Inflammatory macrophage (primary cell): Measurements from ENCODE around the gene MYO15B.
A peak's percentile ranks its signal among the peaks of the same experiment; 100 is the strongest.

Experiments used
- DNase-seq, 2 donors: peaks; one replicate each; pipeline ENCODE4 v3.0.0-alpha.2; 2020 to 2022

MYO15B gene

DNA sequence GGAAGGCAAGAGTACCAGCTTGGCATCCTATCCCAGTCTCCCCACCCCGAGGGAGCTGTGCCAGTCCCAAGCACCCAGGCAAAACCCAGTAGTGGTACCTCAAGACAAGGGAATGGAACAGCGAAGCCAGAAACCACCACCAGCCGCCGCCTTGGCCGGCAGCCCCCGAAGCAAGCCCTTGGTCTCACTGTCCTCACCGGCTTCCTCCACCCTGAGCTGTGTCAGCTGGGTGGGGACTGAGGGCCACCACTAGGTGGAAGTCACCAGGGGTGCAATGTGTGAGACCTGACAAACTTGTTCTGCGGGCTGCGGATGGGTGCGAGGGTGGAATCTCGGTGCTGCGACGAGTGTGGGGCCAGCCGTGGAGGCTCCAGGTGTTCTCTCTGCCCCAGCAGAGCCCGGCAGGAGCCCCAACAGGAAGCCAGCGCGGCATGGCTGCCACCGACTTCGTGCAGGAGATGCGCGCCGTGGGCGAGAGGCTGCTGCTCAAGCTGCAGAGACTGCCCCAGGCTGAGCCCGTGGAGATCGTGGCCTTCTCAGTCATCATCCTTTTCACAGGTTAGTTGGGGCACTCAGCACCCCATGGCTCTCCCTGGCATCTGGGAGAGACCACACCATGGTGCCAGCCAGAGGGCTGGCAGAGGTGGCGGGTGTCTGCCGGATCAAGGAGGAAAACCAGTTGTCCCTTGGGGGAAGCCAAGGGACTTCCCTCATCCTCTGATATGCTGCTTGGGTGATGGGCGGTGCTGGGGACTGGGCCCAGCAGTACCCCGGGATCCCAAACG, 52.4 kb downstream of the MYO15B start:
- no peak for DNase-seq

DNA sequence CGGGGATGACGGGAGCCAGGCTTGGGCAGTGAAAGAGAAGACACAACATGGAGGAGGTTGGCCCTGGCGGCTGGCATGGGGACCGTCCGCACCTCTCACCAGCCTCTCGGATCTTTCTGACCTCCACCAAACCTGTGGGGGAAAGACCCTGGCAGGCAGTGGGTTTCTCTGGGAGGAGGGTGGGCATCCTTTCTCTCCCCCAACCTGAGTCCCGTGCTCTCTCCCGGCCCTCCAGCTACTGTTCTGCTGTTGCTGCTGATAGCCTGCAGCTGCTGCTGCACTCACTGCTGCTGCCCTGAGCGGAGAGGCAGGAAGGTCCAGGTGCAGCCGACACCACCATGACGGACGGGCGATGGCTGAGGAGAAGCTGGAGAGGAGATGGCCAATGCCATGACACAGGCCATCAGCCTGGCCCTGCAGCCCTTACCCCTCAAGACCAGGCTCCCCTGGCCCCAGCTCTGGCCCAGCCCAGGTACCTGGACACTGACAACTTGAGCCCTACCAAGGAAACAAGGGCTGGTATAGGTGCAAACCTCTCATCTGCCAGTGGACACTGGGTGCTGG, 53.0 kb downstream of the MYO15B start:
- no peak for DNase-seq

DNA sequence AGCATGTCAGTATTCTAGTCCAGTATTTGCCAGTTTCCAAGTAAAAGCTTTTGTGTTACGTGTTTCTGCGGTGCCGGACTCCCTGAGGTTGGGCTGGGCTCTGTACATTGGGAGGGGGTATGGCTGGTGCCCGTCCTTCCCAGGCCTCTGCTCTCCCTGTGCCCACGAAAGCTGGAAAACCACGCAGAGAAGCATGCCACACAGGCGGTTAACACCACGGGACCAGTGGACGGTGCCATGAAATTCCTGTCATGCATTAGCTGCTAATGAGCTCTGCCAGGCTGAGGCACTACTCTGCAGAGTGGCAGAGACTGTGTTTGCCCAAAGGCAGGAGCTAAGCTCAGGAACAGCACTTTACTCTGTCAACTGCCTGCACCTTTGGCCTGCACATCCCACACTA, 53.7 kb downstream of the MYO15B start:
- DNase-seq = no peak

DNA sequence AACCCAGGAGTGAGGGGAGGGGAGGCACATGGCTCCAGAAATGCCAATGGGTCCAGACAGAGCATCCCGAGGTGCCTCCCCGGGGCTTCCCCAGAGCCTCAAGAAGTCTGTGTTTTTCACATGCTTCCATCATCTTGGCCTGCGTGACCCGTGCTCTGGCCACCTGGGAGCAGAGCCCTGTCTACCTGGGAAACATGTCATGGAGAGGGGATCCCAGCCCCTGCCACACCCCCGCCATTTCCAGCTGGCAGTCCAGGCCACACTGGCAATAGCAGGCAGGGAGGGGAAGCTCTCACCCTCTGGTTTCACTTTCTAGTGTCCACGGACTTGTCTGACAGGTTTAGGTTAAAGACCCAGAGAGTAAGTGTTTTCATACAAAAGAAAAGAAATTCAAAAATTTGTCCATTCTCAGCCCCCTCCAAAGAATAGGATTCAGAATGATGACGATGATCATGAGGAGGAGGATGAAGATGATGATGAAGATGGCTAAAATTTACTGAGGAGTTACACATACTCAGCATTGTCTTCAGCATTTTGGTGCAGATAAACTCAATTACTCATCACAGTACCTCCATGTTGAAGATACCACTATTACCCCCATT, 54.7 kb downstream of the MYO15B start:
- DNase-seq = no peak

DNA sequence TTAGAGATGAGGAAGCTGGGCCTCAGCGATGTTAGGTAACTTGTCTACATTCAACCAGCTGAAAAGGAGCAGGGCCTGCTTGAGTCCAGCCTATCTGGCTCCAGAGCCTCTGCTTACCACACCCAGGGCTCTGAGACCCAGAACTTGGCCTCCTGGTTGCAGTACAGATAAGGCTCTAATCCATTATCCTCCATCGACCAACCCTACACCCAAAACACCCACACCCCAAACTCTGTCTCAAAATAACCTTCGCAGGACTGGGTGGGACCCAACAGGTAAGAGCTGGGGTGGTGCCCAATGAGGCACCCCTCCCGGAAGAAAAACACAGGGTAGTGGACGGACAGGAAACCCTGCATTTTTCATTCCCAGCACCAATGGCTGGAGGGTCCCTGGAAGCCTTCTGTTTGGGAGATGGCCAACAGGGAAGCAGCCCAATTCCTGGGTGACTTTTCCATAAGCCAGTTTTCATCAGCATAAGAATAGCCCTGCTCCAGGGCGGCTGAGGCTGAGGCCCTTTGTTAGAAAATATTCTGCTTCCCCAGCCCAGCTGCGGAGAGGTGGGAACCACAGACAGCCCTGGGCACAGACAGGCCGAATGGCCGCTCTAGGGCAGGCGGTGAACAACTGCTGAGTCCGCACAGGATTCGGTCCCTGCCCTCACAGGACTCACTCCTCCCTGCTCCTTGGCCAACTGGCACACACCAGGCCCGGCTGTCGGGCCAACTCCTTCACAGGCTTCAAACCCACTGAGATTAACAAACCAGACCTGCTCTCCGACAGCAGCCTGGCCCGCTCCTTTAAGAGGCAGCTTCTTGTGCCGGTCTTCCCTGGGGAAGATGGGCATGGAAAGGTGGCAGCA, 55.4 kb downstream of the MYO15B start:
- DNase-seq = no peak

DNA sequence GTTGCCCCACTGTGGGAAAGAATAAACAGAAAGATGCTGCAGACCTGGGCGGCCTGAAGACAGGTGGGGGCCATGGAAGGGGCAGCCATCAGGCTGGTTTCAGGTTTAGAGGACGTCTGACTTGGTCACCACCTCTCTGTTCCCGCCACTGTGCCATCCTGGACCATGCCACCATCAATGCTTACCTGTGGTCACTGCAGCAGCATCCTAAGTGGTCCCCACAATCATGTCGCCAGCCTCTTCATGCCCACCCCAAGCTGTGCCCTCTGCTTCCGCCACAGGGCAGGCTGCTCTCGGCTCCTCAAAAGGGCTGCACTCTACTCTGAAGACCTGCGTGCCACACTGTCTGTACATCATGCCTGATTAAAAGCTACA, 56.0 kb downstream of the MYO15B start:
- DNase-seq = no peak

DNA sequence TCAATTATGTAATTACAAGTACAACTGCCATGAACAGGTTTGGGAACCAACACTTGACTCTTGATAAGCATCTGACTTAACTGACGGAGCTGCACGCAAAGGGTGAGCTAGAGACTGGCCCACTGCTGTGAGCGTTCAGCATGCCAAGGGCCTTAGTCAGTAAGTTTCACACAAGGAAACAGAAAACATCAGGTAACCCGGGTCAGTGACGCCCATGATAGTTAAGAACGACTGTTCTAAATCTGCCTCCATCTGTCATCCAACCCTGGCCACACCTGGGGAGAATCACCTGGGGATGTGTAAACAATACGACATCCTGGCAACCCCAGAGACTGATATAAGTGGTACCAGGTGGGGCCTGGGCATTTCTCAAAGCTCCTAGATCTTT, 57.9 kb downstream of the MYO15B start:
- no peak for DNase-seq

DNA sequence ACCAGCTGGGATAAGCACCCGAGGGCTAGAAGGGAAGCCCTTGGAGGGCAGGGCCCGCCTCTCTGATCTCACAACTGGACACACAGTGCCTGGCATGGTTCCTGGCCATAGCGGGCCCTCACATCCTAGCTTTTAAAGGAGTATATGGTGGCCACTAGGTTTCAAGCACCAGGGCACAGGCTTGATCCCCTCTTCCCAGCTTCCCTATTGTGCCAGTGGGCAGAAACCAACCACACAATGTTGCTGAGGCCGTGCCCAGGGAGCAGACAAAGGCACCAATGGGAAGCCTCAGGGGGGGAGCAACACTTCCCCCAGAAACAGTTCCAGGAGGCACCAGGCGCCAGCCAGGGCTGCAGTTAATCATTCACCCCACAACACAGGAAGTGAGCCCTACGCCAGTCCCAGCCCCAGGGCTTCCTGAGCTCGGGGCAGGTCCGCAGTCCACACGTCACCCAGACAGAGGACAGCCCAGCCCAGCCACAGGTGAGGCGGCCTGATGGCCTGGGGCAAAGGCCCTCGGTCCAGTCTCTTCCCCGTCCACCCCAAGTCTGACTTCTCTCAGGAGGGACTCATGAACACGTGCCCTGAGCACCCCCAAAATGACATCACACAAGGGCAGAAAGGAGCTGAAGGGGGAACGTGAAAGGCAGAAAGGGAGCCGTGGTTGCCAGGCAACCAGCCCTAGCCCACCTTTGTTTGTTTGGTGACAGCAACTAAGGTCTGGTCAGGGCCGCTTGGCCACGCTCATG, 58.5 kb downstream of the MYO15B start:
- peak; percentile 49 to 58 for DNase-seq

DNA sequence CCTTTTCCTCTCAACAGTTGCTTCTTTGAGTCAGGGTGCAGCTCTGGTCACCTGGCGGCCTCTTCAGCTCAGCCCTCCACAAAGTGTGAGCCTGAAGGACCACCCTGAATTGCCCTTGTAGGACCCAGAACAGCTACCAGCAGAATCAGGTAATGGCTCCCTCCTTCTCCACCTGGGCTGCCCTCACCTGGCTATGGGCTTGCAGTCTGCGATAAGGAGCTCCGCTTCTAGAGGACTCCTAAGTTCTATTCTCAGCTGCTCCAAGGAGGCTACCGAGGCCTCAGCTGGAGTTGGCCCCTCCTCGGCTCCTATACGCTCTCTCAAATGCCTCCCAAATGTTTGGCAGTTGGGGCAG, 59.0 kb downstream of the MYO15B start:
- DNase-seq = no peak

DNA sequence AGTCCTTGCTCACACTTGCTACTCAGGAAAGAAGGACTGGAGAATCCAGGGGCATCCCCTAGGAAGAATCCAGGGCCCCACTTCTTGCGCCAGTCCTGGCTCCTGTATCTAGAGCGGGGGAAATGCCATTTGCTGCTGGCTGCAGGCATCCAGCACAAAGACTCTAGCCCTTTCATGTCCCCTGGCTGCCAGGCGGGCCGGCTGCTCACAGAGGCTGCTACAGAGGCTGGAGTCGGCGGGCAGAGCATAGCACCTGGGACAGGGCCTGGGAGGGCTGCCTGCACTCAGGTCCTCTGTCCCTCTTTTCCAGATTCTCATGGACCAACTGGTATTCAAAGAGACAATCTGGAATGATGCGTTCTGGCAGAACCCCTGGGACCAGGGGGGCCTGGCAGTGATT, 59.5 kb downstream of the MYO15B start:
- no peak for DNase-seq

DNA sequence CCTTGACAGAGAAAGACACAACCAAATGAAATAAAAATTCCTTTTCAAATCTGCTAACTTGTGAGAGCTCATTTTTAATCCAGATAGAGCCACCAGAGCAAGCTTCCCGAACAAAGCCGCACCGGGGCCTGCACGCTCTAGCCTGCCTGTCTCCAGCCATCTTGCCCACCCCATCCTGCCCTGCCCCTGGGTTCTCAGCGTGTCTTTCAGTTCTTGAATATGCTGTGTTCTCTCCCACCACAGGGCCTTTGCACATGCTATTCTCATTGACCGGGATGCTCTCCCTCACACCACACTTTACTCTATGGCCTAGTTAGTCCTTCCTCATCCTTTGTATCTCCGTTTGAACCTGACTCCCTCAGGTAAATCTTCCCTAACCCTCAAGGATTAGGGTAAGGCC, 60.3 kb downstream of the MYO15B start:
- no peak for DNase-seq

DNA sequence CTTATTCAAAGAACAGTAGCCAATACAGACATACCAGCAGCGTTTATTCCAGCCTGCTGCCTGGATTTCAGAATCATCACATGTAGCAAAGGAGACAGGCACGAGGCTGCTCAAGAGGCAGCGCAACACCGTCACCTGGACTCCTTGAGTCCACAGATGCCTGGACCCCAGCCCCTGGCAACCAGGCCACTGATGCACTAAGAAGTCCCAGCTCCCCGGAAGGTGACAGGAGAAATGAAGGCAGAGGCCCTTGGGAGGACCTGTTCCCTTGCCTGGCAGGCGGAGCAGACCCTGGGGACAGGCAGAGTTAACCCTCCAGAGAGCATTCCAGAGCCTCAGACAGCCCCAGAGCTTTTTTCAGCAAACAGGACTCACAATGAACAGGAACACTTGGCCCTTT, 62.1 kb downstream of the MYO15B start:
- DNase-seq = no peak

DNA sequence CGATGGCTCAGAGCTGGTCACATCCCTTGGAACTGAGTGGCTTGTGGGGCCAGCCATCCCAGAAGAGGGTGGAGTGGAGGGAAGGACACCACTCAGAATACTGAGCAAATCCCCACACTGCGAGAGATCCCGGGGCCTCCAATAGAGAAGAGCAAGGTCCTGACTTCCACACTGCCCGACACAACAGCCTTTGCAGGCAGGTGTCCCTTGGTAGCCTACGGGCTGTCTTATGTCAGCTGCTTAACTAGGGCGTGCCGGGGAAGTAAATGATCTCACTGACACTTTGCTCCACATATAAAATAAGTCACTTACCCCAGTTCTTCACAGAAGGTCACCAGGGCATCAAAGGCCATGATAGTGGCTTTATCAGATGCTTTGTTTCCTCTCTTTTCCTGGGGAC, 63.3 kb downstream of the MYO15B start:
- no peak for DNase-seq

DNA sequence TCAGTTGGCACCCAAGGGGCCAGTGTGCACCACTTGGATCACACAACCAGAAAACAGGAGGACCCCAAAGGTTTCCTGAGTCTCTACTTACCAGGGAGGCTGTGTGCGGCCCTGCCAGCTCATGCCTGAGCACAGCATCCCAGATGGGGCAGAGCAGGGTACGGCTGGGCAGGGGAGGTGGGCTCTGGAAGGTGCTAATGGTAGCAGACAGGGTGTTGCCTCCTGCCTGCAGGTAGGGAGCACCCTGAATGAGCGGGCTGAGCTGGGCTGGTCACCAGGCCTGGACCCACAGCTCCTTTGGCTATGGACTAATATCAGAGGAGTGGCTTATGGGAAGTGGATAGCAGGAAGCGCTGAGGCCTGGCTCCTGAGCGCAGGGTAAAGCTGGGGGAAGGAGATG, 64.7 kb downstream of the MYO15B start:
- no peak for DNase-seq

DNA sequence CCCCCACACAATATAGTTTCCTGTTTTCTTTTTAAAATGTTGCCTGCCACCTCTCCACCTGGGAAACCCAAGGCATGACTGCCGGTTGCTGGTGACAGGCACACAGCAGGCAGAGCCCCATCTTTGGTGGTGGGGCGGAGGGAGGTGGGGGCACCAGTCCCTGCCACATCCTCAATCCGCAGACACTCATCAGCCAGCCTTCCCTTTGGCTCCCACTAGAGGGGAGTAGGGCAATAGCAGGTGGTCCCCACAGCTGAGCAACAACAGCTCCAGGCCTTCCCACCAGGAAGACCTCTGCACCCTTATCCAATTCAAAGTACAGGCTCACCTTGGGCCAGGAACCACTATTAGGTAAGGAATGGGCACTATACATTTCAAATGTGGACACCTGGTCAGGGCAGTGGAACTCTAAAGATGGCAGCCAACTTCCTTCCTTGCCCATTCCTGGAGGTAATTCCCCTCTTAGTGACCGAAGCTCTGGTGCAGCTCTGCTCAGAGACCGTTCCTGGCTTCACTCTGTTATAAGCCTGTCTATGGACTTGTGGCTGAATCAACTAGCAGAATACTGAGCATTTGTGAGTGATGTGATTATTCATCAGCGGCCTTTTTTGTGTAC, 65.4 kb downstream of the MYO15B start:
- DNase-seq = peak in 1 of 2 donors; percentile 8

DNA sequence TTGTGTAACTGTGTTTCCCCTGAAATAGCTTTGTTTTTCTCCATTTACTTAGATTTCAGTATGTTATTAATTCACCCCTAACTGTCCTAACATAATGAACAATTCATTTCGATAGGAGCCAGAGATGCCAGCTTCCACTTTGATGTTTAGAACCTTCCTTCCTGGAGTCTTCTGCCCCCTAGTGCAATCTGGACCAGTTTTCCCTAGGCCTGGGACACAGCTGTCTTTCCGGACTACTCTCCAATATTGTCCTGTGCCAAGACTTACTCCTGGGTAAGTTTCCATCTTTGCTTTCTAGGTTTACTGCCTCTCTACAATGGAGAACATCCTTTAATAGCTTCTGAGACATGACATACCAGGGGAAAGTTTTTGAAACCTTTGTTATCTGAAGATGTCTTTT, 66.6 kb downstream of the MYO15B start:
- no peak for DNase-seq

DNA sequence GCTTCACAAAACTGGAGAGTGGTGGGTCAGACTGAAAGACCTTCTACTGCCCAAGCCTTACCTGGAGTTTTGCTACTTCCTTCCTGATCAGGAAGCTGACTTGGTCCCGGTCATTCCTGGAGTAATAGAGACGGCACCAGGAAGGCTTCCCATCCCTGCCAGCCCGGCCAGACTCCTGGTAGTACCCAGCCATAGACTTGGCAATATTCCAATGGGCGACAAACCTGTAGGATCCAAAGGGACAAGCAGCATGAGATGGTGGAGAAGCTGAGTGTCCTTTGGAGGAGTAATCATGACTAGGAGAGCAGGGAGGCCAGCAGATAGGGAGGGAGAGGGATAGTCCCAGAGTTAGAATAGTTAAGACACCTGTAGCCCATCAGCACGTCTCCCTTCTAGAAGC, 70.6 kb downstream of the MYO15B start:
- no peak for DNase-seq

DNA sequence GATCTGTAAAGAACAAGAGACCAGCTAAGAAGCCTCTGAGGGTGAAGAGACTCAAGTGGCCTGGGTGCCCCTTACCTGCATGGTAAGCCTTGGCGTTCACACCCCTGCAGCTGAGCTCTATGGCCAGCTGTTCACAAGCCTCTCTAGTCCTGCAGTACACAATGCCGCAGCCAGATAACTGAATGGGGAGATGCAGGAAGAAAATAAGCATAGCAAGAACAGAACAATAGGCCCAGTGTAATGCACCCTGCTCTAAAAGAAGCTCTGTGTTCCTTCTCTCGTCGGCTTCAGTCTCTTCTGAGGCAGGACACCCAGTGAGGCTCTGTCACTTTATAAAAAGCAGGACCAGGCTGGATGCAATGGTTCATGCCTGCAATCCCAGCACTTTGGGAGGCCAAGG, 73.9 kb downstream of the MYO15B start:
- DNase-seq = no peak

DNA sequence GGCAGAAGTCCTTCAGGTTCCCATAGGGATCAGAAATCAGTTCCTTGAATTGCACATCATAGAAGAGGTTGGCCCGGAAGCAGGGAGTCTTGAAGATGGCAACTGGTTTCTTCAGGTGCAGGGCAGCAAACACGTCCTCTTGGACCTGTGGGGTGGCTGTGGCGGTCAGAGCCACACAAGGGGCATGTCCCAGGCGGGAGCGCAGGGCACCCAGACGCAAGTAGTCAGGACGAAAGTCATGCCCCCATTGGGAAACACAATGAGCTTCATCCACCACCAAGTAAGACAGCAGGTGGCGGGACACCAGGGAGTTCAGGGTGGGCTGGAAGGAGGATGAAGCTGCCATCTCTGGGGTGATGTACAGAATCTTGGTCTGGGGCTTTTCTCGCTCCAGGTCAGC, 74.9 kb downstream of the MYO15B start:
- no peak for DNase-seq

DNA sequence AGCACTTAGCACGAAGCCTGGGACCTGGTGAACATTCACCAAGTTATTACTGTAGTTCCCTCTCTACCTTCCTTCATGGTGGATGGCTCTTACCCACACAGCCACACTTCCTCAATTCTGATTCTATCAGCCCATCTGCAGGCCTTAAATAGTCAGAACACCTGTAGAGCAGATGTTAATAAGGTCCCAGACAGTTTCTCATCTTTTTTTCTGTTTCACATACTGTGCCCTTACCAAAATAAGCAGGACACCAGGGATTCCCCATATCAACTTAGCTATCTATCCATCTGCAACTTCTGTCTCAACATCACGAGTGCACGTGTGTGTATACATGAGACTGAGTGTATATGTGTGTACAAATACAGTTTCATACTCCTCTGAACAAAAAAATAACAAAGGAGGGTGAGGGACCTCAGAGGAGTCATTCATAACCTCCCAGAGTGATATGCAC, 76.5 kb downstream of the MYO15B start:
- DNase-seq = no peak

DNA sequence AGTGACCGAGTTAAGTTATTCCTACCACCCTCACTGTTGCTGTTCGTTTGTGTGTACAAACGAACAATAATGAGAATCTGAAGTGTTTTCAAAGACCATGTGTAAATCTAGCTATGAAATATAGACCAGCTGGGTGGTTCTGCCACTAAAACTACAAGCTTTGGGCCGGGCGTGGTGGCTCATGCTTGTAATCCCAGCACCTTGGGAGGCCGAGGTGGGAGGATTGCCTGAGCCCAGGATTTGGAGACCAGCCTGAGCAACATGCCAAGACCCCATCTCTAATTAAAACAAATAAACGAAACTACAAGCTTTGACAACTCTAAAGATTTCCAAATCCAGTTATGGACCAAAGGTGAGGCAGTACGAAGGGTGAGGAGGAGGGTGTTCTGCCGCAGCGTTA, 78.4 kb downstream of the MYO15B start:
- no peak for DNase-seq
